Spleen (tissue), 7 donors: ENCODE data around the gene ITGAE.

Source experiments
- POLR2AphosphoS5 ChIP-seq, 3 donors: sonication (generic); formaldehyde crosslinking; IDR thresholded peaks; one replicate each; pipeline ENCODE4 v1.5.1; 2017; ENCODE audit warnings: antibody characterized with exemption in 3 of 3
- TF ChIP-seq, protein P1 (sequence below), 11 experiments: fragments of 200-600 bp in 7 of 11; fragments of 450-650 bp in 4 of 11; sonication (generic) in 4 of 11; IDR thresholded peaks in 8 of 11; conservative IDR thresholded peaks in 3 of 11; 1 replicate in 7 of 11; 2 replicates in 4 of 11; pipeline versions ENCODE4 v1.4.0 to v1.8.0; 2016 to 2021; ENCODE audit warnings: antibody characterized with exemption in 11 of 11, inconsistent platforms in 4 of 11, mild to moderate bottlenecking in 1 of 11
- donor health status: DM: no; HTN: no; CAD: no; lungs with moderate emphysema.
- donor health status: DM: no; HTN: no; CAD: no.
- donor health status: DM: no; HTN: no; CAD: no.

DNA sequence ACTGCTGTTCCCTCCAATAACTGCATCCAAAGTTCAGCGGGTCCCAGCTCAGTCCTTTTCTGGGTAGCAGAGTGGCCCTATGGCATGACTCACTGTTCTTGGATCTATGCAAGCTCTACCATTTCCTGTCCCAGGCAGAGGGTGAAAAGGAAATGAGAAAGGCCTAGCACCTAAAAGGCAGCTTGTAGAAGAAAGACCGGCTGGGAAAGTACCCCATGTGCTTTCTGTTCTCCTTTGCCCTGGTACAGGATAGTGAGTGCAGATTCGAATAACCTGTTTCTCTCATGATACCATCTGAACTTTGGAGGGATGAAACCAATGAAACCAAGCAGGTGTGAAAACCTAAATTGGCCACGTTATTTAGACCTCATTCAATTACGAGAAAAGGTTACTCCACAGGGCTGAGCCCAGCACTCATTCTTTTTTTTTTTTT, 90.0 kb downstream of the ITGAE start:
- TF ChIP-seq POLR2AphosphoS5 (IDR thresholded peaks at IDR 0.05), result peak in 2 of 3 donors; percentile 18 to 85
- TF ChIP-seq, protein P1, sequence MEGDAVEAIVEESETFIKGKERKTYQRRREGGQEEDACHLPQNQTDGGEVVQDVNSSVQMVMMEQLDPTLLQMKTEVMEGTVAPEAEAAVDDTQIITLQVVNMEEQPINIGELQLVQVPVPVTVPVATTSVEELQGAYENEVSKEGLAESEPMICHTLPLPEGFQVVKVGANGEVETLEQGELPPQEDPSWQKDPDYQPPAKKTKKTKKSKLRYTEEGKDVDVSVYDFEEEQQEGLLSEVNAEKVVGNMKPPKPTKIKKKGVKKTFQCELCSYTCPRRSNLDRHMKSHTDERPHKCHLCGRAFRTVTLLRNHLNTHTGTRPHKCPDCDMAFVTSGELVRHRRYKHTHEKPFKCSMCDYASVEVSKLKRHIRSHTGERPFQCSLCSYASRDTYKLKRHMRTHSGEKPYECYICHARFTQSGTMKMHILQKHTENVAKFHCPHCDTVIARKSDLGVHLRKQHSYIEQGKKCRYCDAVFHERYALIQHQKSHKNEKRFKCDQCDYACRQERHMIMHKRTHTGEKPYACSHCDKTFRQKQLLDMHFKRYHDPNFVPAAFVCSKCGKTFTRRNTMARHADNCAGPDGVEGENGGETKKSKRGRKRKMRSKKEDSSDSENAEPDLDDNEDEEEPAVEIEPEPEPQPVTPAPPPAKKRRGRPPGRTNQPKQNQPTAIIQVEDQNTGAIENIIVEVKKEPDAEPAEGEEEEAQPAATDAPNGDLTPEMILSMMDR (IDR thresholded peaks at IDR 0.05 in 8 of 11, conservative IDR thresholded peaks at IDR 0.05 in 3 of 11), result no peak
